ENCODE measurements around the gene LRP11. TPM values are rescaled to one million over a fixed set of nuclear protein-coding genes. Genes with fewer than 3 reads are reported as not detected.

The LRP11 gene
- total RNA-seq, 3 donors from 2014 or later, result 16.2 to 27.2 (median 26.1) TPM

DNA sequence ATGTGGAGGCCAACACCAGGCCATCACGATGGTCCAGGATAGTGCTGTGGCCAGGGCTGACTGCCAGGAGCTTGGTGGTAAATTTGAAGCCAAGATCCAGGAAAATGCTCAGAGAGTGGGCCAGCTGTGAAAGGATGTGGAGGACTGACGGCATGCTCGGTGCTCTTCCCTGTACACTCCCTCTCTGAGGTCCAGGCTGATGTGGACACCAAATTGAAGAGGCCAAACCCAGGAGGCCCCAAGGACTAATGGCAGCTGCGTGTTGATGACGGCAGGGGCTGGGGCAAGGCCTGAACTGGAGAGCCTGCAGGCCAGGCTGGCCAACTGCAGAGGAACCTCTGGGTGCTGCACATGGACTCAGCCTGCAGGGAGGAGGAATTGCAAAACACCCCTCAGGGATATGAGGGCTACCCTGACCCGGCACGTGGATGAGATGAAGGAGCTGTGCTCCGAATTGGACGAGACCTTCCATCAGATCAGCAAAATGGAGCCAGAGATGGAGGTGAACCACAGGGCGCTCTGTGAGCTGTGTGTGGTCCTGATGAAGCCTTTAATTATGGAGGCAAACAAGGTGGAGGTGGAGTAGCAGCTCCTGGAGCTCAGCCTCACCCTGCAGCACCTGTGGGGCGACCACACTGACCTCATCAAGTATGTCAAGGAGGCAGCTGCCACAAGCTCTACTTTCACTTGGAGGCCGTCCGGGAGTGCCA, 40.7 kb upstream of the LRP11 start:
- no peak overlapping the region for H3K4me3 ChIP-seq
- intact Hi-C loops (cut with DNase I, micrococcal nuclease), result no loop called here
- DNase-seq, result no peak
- no peak for ATAC-seq
- peaks cover 12% of the 10 kb centered on the region for H3K9me3 ChIP-seq
- H3K36me3 ChIP-seq (ENCODE audit: low read depth), result no peaks in the 10 kb centered on the region
- TF ChIP-seq, protein P1, sequence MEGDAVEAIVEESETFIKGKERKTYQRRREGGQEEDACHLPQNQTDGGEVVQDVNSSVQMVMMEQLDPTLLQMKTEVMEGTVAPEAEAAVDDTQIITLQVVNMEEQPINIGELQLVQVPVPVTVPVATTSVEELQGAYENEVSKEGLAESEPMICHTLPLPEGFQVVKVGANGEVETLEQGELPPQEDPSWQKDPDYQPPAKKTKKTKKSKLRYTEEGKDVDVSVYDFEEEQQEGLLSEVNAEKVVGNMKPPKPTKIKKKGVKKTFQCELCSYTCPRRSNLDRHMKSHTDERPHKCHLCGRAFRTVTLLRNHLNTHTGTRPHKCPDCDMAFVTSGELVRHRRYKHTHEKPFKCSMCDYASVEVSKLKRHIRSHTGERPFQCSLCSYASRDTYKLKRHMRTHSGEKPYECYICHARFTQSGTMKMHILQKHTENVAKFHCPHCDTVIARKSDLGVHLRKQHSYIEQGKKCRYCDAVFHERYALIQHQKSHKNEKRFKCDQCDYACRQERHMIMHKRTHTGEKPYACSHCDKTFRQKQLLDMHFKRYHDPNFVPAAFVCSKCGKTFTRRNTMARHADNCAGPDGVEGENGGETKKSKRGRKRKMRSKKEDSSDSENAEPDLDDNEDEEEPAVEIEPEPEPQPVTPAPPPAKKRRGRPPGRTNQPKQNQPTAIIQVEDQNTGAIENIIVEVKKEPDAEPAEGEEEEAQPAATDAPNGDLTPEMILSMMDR (IDR thresholded peaks at IDR 0.05), result no peak
- no peaks in the 10 kb centered on the region for H3K4me1 ChIP-seq (ENCODE audit: low read depth)

- DNase-seq, result no peak
- TF ChIP-seq, protein P1 (IDR thresholded peaks at IDR 0.05), result no peak
- no peaks in the 10 kb centered on the region for H3K36me3 ChIP-seq (ENCODE audit: low read depth)
- intact Hi-C loops (cut with DNase I, micrococcal nuclease), result no loop called here
- ATAC-seq, result no peak
- H3K4me1 ChIP-seq (ENCODE audit: low read depth), result no peaks in the 10 kb centered on the region
- H3K9me3 ChIP-seq, result peaks cover 11% of the 10 kb centered on the region
- H3K4me3 ChIP-seq, result no peak overlapping the region
Measured at GRCh38 chr6:149903938-149904611, 39.9 kb upstream of the LRP11 start.

- no peaks in the 10 kb centered on the region for H3K9me3 ChIP-seq
- TF ChIP-seq, protein P1 (IDR thresholded peaks at IDR 0.05), result no peak
- no peak overlapping the region for H3K4me3 ChIP-seq
- no peaks in the 10 kb centered on the region for H3K36me3 ChIP-seq (ENCODE audit: low read depth)
- DNase-seq (no peak), ATAC-seq (no peak)
- intact Hi-C loops (cut with DNase I, micrococcal nuclease), result no loop called here
- H3K4me1 ChIP-seq (ENCODE audit: low read depth), result peaks cover 15% of the 10 kb centered on the region
Measured at GRCh38 chr6:149901444-149902140, 37.4 kb upstream of the LRP11 start.

DNA sequence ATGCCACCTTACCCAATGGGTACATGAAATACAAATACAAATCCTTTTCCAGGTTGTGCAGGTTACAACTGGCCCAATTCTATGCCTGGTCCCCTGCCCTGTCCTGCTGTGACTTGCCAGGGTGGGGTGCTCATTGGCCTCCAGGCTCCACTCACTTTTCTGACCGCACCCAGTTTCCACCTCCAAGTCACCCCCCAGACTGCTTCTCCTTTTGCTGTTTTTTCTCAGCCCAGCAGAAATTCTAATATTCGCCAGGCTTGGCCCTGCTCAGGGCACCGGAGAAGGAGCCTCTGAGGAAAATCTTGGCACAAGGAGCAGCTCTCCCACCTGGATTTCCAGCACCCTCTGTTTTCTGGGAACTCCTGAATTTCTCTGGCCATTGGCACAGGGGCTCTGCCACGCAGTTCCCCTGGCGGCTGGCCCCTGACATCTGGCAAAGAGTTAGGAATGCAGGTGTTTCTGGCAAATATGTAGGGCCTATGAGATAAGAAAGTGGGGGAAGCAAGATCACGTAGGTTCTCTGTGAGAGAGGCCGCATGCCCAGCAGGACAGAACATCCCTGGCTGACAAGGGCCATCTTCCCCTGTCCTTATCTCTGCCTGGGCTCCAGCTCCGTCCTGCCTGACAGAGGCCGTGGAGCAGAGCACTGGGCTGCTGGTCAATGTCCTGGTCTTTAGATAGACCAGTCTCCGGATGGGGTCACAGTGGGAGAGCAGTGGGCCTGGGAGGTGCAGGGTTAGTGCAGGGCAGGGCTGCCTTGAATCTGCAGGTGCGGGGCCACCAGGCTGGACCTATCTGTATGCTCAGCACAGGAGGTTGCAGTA, 36.7 kb upstream of the LRP11 start:
- no peak overlapping the region for H3K4me3 ChIP-seq
- TF ChIP-seq, protein P1 (IDR thresholded peaks at IDR 0.05), result no peak
- H3K9me3 ChIP-seq, result no peaks in the 10 kb centered on the region
- H3K36me3 ChIP-seq (ENCODE audit: low read depth), result no peaks in the 10 kb centered on the region
- peaks cover 17% of the 10 kb centered on the region for H3K4me1 ChIP-seq (ENCODE audit: low read depth)
- DNase-seq (no peak), ATAC-seq (no peak)
- intact Hi-C loops (cut with DNase I, micrococcal nuclease), result no loop called here

DNA sequence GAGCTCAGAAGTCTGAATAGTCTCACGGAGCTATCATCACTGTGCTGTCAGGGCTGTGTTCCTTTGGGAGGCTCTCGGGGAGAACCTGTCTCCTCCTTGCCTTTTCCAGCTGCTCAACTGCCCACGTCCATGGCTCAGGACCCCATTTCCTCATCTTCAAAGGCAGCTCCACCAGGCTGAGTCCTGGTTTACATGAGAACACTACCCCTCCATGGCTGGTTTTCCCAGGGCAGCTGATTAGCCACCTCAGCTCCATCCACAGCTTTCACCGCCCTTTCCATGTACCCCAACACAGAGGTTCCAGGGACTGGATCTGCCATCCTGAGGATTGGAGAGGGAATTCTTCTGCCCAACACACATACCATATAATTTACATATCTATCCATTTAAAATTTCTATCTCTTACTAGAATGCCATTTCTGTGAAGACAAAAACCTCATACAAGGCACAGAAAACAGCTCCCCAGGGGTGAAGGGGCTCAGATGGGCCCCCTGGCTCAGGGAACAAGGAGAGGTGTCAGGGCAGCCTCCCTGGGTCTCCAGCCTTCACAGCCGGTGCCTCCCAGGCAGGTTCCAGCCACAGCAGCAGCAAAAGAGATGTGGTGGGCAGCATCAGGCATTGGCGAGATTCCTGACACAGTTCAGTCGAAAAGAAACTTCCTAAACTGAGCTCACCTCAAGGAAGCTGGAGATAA, 35.9 kb upstream of the LRP11 start:
- Histone ChIP-seq H3K9me3 (no peaks in the 10 kb centered on the region), H3K4me1 (ENCODE audit: low read depth) (peaks cover 25% of the 10 kb centered on the region), H3K36me3 (ENCODE audit: low read depth) (no peaks in the 10 kb centered on the region), H3K4me3 (no peak overlapping the region)
- intact Hi-C loops (cut with DNase I, micrococcal nuclease), result no loop called here
- DNase-seq, result no peak
- ATAC-seq, result no peak
- TF ChIP-seq, protein P1 (IDR thresholded peaks at IDR 0.05), result no peak

All from mucosa of descending colon (tissue), 3 donors.